KBM-7 (cell line): ENCODE measurements around the gene GPRC5A.

Experiments used
- DNase-seq: peaks from one replicate; pipeline ENCODE4 v3.0.0-alpha.2; 2015
- in situ Hi-C: fragments of 300-500 bp; cut with MboI; formaldehyde crosslinking; loops from 2 replicates; pipeline ENCODE4 v1.14.3; 2020; ENCODE audit warnings: low sequenced_read_pairs, low pct_unique_long_range_greater_than_20kb, mixed read lengths

The GPRC5A gene

GRCh38 chr12:12882288-12882687, 9.1 kb upstream of the GPRC5A start:
- DNase-seq, result no peak
- in situ Hi-C loops, result no loop called here

- no peak for DNase-seq
- in situ Hi-C loops, result no loop called here
Measured at GRCh38 chr12:12883369-12884001, 7.9 kb upstream of the GPRC5A start.

- DNase-seq, result no peak
- in situ Hi-C loops, result no loop called here
Measured at GRCh38 chr12:12885096-12885792, 6.1 kb upstream of the GPRC5A start.

GRCh38 chr12:12887471-12887870, 3.9 kb upstream of the GPRC5A start:
- no peak for DNase-seq
- in situ Hi-C loops, result no loop called here

GRCh38 chr12:12889701-12890100, 1.7 kb upstream of the GPRC5A start:
- no peak for DNase-seq

GRCh38 chr12:12890543-12891079, 751 bp upstream of the GPRC5A start:
- in situ Hi-C loops, result no loop called here
- no peak for DNase-seq

More at GRCh38 chr12:12889701-12890100, 1.7 kb upstream of the GPRC5A start:
- in situ Hi-C loops, result no loop called here

- in situ Hi-C loops, result no loop called here
- no peak for DNase-seq
Measured at GRCh38 chr12:12891881-12892355, 556 bp downstream of the GPRC5A start.

GRCh38 chr12:12892681-12893141, 1.3 kb downstream of the GPRC5A start:
- in situ Hi-C loops, result no loop called here
- DNase-seq, result no peak

GRCh38 chr12:12893438-12893837, 2.1 kb downstream of the GPRC5A start:
- in situ Hi-C loops, result no loop called here
- no peak for DNase-seq

- no peak for DNase-seq
- in situ Hi-C loops, result no loop called here
Measured at GRCh38 chr12:12896260-12896659, 4.9 kb downstream of the GPRC5A start.

- in situ Hi-C loops, result no loop called here
Measured at GRCh38 chr12:12897302-12897701, 5.9 kb downstream of the GPRC5A start.

GRCh38 chr12:12898136-12898717, 6.9 kb downstream of the GPRC5A start:
- in situ Hi-C loops, result no loop called here
- no peak for DNase-seq

More at GRCh38 chr12:12897302-12897701, 5.9 kb downstream of the GPRC5A start:
- DNase-seq, result no peak

- in situ Hi-C loops, result no loop called here
- DNase-seq, result no peak
Measured at GRCh38 chr12:12898911-12899511, 7.6 kb downstream of the GPRC5A start.

- DNase-seq, result no peak
- in situ Hi-C loops, result no loop called here
Measured at GRCh38 chr12:12899530-12900380, 8.4 kb downstream of the GPRC5A start.

GRCh38 chr12:12900786-12901157, 9.4 kb downstream of the GPRC5A start:
- in situ Hi-C loops, result no loop called here
- DNase-seq, result no peak

GRCh38 chr12:12901158-12901791, 9.9 kb downstream of the GPRC5A start:
- DNase-seq, result no peak
- in situ Hi-C loops, result no loop called here

- in situ Hi-C loops, result no loop called here
Measured at GRCh38 chr12:12902036-12902435, 10.7 kb downstream of the GPRC5A start.

More at GRCh38 chr12:12902036-12902435, 10.7 kb downstream of the GPRC5A start:
- DNase-seq, result no peak
